Activated CD8-positive, alpha-beta T cell treated with anti-CD3 and anti-CD28 coated beads, Interleukin-2, amount 10 ng/mL, durations not matched to agents 7 days and 5 days (primary cell): ENCODE measurements around the gene ZC3H6. TPM values are rescaled to one million over a fixed set of nuclear protein-coding genes. Genes with fewer than 3 reads are reported as not detected.

Experiments used
- ATAC-seq: fragments of 150-1000 bp; cut with Tn5 transposase; one replicate; pipeline ENCODE4 v1.10.0; 2021; ENCODE audit warnings: moderate library complexity
- CTCF ChIA-PET: fragments of 350-600 bp; sonication (Branson Sonifier 250); formaldehyde crosslinking; loops from one replicate; lab custom pipeline; 2021; ENCODE audit warnings: antibody characterized with exemption; lab: Charles Lee
- POLR2A ChIA-PET: fragments of 350-600 bp; sonication (Branson Sonifier 250); formaldehyde crosslinking; loops from one replicate; lab custom pipeline; 2021; ENCODE audit warnings: antibody characterized with exemption; lab: Charles Lee
- DNase-seq: peaks from one replicate; pipeline ENCODE4 v3.0.0-alpha.2; 2020
- H3K27ac Mint-ChIP-seq: one replicate; pipeline ENCODE4 v1.8.0; 2021; ENCODE audit warnings: mild to moderate bottlenecking, mixed read lengths
- H3K27me3 Mint-ChIP-seq: one replicate; pipeline ENCODE4 v1.8.0; 2021; ENCODE audit warnings: low read depth, mixed read lengths
- H3K36me3 Mint-ChIP-seq: one replicate; pipeline ENCODE4 v1.8.0; 2021; ENCODE audit warnings: low read depth, mixed read lengths
- H3K4me1 Mint-ChIP-seq: one replicate; pipeline ENCODE4 v1.8.0; 2021; ENCODE audit warnings: low read depth, mixed read lengths
- H3K4me3 Mint-ChIP-seq: one replicate; pipeline ENCODE4 v1.8.0; 2021; ENCODE audit warnings: mild to moderate bottlenecking, mixed read lengths
- H3K9me3 Mint-ChIP-seq: one replicate; pipeline ENCODE4 v1.8.0; 2022; ENCODE audit warnings: mixed read lengths; ENCODE audit not compliant: insufficient read depth
- total RNA-seq, 2 experiments: library from RNA; stranded (reverse); gene quantifications; one replicate each; pipeline ENCODE4 v1.2.3, GENCODE V29; 2021

Gene ZC3H6
- total RNA-seq, 2 experiments from 2014 or later, result 8.4 to 9.0 TPM

DNA sequence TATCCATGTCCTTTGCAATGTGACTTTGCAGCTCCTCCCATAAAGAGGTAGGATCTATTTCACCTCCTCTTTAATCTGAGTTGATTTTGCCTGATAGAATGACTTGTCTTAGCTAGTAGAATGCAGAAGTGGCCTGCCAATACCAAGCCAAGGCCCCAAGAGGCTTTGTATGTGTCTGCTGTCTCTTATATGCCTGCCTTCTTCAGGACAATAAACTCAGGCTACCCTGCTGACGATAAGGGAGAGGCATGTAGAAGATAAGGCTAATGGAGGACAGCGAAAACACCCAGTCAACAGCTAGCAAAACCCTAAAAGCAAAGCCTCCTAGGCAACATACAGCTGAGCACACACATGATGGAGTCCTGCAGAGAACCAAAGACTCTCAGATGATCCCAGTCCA lies 18.7 kb upstream of the ZC3H6 start:
- Mint-ChIP-seq H3K27ac (no peak overlapping the region), H3K9me3 (no peaks in the 10 kb centered on the region), H3K4me3 (no peak overlapping the region), H3K27me3 (no peaks in the 10 kb centered on the region), H3K4me1 (peaks cover 30% of the 10 kb centered on the region), H3K36me3 (peaks cover 10% of the 10 kb centered on the region)
- DNase-seq (no peak), ATAC-seq (no peak)
- ChIA-PET POLR2A (no interaction called here), CTCF (interaction anchor here (4.4 kb wide), 1 partner anchor 135 kb away, joined by 29 read pairs; no protein-coding TSS in a partner anchor)

DNA sequence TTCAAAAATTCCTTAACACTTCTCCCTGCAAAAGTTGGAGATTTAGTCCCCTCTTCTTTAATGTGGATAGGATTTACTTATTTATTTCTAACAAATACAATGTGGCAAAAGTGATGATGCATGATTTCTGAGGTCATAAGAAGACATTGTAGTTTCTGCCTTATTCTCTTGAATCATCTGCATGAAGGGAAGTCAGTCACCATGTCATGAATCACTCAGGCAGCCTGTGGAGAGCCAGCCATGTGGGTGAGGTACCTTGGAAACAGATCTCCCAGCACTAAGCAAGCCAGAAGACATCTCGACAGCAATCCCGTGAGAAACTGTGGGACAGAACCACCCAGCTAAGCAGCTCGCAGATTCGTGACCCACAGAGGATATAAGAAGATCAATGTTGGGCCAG lies 17.8 kb upstream of the ZC3H6 start:
- Mint-ChIP-seq H3K27ac (no peak overlapping the region), H3K4me1 (peaks cover 30% of the 10 kb centered on the region), H3K36me3 (peaks cover 10% of the 10 kb centered on the region), H3K27me3 (no peaks in the 10 kb centered on the region), H3K4me3 (no peak overlapping the region), H3K9me3 (peaks cover 1% of the 10 kb centered on the region)
- ATAC-seq (no peak), DNase-seq (no peak)
- ChIA-PET POLR2A (no interaction called here), CTCF (interaction anchor here (0.9 kb wide), 1 partner anchor 136 kb away, joined by 3 read pairs; no protein-coding TSS in a partner anchor)

DNA sequence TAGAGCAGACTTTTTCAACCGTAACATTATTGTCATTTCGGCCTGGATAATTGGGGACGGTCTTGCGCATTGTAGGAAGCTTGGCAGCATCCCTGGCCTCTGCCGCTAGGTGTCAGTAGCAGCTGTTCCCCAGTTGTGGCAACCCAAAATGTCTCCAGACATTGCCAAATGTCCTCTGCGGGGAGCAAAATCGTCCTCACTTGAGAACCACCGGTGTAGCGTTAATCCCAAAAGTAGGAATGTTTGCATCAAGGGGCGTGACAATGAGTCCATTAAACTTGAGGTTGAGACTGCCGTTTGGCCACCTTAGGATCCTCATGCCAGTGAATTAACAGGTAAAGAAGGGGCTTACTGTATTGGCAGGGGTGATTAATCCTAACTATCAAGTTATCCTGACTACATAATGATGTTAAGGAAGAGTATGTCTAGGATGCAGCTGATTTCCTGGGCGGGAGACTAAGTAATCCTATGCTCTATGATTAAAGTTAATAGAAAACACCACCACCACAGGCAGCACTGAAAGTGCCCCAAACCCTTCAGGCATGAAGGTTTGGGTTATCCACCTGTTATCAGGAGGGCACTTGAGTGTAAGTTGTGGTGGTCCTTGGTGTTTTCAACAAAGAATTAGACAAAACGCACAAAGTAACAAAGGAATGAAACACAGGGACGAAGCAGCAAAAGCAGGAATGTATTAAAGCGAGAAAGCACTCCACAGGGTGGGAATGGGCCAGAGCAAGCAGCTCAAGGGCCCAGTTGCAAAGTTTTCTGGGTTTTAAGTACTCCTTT lies 15.7 kb upstream of the ZC3H6 start:
- POLR2A ChIA-PET, result no interaction called here
- H3K36me3 Mint-ChIP-seq, result no peaks in the 10 kb centered on the region
- CTCF ChIA-PET, result interaction anchor here (0.6 to 3.0 kb wide), 22 partner anchors 9 to 324 kb away, joined by 3 to 30 read pairs (median 4); partner anchors contain the start of genes CHCHD5 and RGPD8

DNA sequence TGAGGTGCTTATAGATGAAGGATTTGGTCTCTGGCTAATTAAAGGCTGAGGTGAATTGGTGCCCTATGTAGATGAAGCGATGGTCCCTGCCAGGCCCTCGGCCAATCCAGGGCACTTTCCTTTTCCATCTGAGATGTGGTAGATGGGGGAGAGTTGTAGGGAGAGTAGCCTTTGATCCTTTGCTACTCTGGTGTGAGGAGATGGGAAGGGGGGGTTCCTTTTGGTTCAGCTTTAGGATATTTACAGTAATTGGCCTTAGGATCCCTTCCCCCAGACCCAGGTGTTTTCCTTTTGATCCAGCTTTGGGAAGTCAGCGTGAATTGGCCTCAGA lies 15.1 kb upstream of the ZC3H6 start:
- peaks cover 2% of the 10 kb centered on the region for H3K27me3 Mint-ChIP-seq
- H3K9me3 Mint-ChIP-seq, result peaks cover 5% of the 10 kb centered on the region
- DNase-seq, result no peak
- H3K27ac Mint-ChIP-seq, result no peak overlapping the region
- ATAC-seq, result no peak
- POLR2A ChIA-PET, result no interaction called here
- H3K36me3 Mint-ChIP-seq, result no peaks in the 10 kb centered on the region
- CTCF ChIA-PET, result interaction anchor here (1.0 to 3.0 kb wide), 14 partner anchors 9 to 323 kb away, joined by 3 to 30 read pairs (median 6); partner anchors contain the start of genes CHCHD5 and RGPD8
- peaks cover 17% of the 10 kb centered on the region for H3K4me1 Mint-ChIP-seq
- no peak overlapping the region for H3K4me3 Mint-ChIP-seq

More for the DNA sequence above, 15.7 kb upstream of the ZC3H6 start:
- Mint-ChIP-seq H3K4me1 (peaks cover 17% of the 10 kb centered on the region), H3K27ac (peak overlapping the region; percentile 60), H3K4me3 (peak overlapping the region; percentile 53), H3K27me3 (peaks cover 2% of the 10 kb centered on the region), H3K9me3 (peaks cover 5% of the 10 kb centered on the region)
- DNase-seq, result peak; percentile 91
- ATAC-seq, result peak; percentile 42

DNA sequence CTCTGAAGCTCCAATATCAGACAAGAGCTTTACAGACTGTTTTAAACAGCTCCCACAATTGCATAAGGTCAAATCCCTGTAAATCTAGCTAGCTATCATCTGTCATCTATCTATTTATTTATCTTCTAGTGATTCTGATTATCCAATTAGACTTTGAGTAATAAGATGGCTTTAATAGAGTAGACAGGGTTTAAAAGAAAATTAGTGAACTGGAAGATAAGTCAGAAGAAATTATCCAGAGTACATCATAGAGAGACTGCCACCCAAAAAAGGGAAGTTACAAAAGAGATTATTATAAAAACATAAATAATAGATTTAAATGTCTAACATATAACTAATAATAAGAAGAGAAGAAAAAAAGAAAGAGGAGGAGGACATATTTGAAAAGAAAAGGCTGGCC lies 12.5 kb upstream of the ZC3H6 start:
- Mint-ChIP-seq H3K4me3 (no peak overlapping the region), H3K36me3 (no peaks in the 10 kb centered on the region), H3K27me3 (peaks cover 4% of the 10 kb centered on the region), H3K4me1 (peaks cover 11% of the 10 kb centered on the region), H3K9me3 (peaks cover 5% of the 10 kb centered on the region), H3K27ac (no peak overlapping the region)
- POLR2A ChIA-PET, result no interaction called here
- CTCF ChIA-PET, result interaction anchor here (1.2 kb wide), 1 partner anchor 15 kb away, joined by 4 read pairs; no protein-coding TSS in a partner anchor
- DNase-seq (no peak), ATAC-seq (no peak)

DNA sequence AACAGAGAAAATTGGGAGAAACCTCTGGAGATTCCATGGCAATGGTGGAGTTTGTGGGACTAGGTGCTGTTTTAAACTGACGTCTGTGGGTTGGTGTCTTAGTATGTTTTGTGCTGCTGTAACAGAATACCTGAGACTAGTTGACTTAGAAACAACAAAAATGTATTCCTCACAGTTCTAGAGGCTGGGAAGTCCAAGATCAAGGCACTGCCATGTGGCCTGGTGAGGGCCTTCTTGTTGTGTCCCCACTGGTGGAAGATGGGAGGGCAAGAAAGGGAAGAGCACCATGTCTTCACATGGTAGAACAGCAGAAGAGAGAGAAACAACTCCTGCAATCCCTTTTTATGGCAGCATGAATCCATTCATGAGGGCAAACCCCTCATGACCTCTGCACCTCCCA lies 6.8 kb upstream of the ZC3H6 start:
- peaks cover 3% of the 10 kb centered on the region for H3K27me3 Mint-ChIP-seq
- no peak overlapping the region for H3K27ac Mint-ChIP-seq
- peaks cover 3% of the 10 kb centered on the region for H3K9me3 Mint-ChIP-seq
- H3K4me1 Mint-ChIP-seq, result peaks cover 2% of the 10 kb centered on the region
- ChIA-PET CTCF (interaction anchor here (1.4 kb wide), 1 partner anchor 8 kb away, joined by 3 read pairs; no protein-coding TSS in a partner anchor), POLR2A (no interaction called here)
- no peak for ATAC-seq
- DNase-seq, result no peak
- peaks cover 5% of the 10 kb centered on the region for H3K36me3 Mint-ChIP-seq
- H3K4me3 Mint-ChIP-seq, result no peak overlapping the region

DNA sequence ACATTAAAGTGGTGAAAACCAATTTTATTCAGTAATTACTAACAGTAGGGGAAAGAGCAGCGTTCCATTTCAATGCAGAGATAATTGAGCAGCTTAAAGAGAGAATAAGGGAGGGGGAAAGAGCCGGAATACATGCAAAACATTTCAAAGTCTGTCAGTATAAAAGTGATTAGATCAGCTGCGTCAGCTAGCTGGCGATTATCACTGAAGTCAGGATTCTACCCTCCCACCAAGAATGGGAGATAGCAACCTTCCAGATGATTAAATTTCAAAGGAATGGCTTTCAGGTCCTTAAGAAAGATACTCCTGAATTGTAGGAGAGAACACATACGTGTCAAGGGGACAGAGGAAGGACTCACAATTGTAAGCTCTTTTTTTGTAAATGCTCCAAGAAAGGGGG lies 2.7 kb upstream of the ZC3H6 start:
- ChIA-PET POLR2A (no interaction called here), CTCF (interaction anchor here (1.1 to 2.9 kb wide), 2 partner anchors 13 to 18 kb away, joined by 3 to 21 read pairs; partner anchors contain the start of gene ZC3H8)
- DNase-seq, result no peak
- H3K27ac Mint-ChIP-seq, result no peak overlapping the region
- H3K36me3 Mint-ChIP-seq, result peaks cover 7% of the 10 kb centered on the region
- H3K9me3 Mint-ChIP-seq, result peaks cover 3% of the 10 kb centered on the region
- peaks cover 12% of the 10 kb centered on the region for H3K4me1 Mint-ChIP-seq
- no peaks in the 10 kb centered on the region for H3K27me3 Mint-ChIP-seq
- H3K4me3 Mint-ChIP-seq, result no peak overlapping the region
- ATAC-seq, result no peak

DNA sequence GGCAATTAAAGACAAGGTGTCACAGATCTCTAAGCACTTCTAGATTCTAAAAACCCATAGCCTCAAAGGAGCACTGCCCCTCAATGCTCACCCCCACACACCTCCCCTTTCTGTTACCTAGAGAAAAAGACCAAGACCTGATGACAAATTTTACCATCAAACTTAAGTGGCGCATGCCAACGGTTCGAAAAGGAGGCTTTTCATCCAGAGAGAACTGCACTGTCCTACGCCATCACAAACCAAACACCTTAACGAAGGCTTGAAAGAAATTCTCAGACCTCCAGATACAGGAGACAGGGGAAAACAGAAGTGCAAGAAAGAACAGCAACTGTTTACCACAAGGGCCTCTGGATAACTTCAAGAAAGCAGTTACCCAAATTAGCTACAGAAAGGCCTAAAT lies 2.0 kb upstream of the ZC3H6 start:
- CTCF ChIA-PET, result interaction anchor here (2.9 kb wide), 1 partner anchor 14 kb away, joined by 21 read pairs; no protein-coding TSS in a partner anchor
- Mint-ChIP-seq H3K27ac (no peak overlapping the region), H3K4me3 (no peak overlapping the region), H3K27me3 (no peaks in the 10 kb centered on the region), H3K4me1 (peaks cover 15% of the 10 kb centered on the region), H3K36me3 (peaks cover 7% of the 10 kb centered on the region), H3K9me3 (peaks cover 3% of the 10 kb centered on the region)
- no peak for ATAC-seq
- DNase-seq, result no peak
- POLR2A ChIA-PET, result interaction anchor here (1.0 kb wide), 1 partner anchor 18 kb away, joined by 4 read pairs; the partner anchor contains the start of gene ZC3H8

DNA sequence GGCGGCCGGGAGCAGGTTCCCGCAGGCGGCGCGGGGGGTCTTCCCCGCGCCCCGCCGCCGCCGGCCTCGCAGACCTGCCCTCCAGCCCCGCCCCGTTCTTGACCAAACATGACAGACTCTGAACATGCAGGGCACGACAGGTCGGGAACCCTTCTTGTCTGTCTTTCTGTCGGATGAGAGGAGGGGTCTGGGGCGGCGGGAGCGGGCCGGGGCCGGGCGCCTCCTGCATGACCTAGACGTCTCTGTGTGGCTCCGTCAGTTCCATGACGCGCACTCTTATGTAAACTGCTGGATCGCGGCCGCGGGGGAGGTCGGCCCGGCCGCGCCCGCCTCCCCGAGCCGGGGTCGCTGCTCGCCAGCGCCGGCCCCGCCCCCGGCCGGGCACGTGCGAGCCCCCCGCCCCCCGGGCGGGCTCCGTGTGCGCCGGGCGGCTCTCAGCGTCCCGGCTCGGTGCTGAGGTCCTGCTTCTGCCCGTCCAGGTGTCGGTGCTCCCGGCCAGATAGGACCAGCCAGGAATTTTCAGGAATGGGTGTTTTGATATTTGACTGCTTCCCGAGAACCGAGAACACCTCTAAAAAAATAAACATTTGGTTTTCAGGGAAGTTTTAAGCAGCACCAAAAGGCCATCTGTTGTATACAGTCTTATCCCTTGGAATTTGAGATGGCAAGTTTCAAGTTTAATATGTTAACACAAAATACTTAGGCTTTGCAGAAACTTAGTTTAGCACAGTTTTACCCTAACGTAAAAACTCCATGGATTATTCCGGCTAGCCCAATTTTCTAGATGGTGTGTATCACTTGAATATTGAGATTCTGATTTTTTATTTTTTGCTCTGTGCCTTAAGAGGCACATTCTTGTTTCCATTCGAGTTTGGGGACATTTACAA lies 733 bp downstream of the ZC3H6 start:
- POLR2A ChIA-PET, result no interaction called here

DNA sequence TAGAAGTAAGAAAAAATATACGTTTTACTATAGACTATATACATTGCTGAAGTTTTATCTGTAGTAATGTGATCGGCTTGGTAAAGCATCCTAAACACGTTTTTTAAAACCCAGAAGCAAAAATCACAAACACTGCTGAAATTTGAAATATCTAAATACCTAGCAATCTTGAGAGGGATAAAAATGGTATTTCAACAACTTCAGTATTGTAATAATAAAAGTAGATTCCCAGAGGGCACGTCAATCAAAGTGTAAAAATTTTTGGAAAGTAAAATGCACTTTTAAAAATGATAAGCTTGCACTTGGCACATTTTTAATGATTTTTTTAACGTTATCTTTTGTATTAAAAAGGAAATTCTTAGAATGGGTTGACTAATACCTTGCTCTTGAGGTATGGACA lies 1.6 kb downstream of the ZC3H6 start:
- Mint-ChIP-seq H3K27ac (no peak overlapping the region), H3K27me3 (no peaks in the 10 kb centered on the region), H3K4me1 (peaks cover 15% of the 10 kb centered on the region), H3K36me3 (peaks cover 2% of the 10 kb centered on the region), H3K9me3 (no peaks in the 10 kb centered on the region), H3K4me3 (peak overlapping the region; percentile 94)
- DNase-seq (no peak), ATAC-seq (no peak)
- CTCF ChIA-PET, result interaction anchor here (0.6 to 2.0 kb wide), 6 partner anchors 17 to 227 kb away, joined by 3 to 10 read pairs (median 3); partner anchors contain the start of gene ZC3H8
- POLR2A ChIA-PET, result interaction anchor here (0.7 to 1.5 kb wide), 2 partner anchors 222 to 1080 kb away, joined by 3 to 5 read pairs; partner anchors contain the start of gene TMEM87B

More for the DNA sequence above, 733 bp downstream of the ZC3H6 start:
- ATAC-seq (peak; percentile 64), DNase-seq (peak; percentile 83)
- CTCF ChIA-PET, result interaction anchor here (2.0 kb wide), 1 partner anchor 155 kb away, joined by 7 read pairs; no protein-coding TSS in a partner anchor
- Mint-ChIP-seq H3K4me3 (peak overlapping the region; percentile 94), H3K36me3 (peaks cover 2% of the 10 kb centered on the region), H3K27me3 (no peaks in the 10 kb centered on the region), H3K9me3 (no peaks in the 10 kb centered on the region), H3K27ac (peak overlapping the region; percentile 99), H3K4me1 (peaks cover 15% of the 10 kb centered on the region)

DNA sequence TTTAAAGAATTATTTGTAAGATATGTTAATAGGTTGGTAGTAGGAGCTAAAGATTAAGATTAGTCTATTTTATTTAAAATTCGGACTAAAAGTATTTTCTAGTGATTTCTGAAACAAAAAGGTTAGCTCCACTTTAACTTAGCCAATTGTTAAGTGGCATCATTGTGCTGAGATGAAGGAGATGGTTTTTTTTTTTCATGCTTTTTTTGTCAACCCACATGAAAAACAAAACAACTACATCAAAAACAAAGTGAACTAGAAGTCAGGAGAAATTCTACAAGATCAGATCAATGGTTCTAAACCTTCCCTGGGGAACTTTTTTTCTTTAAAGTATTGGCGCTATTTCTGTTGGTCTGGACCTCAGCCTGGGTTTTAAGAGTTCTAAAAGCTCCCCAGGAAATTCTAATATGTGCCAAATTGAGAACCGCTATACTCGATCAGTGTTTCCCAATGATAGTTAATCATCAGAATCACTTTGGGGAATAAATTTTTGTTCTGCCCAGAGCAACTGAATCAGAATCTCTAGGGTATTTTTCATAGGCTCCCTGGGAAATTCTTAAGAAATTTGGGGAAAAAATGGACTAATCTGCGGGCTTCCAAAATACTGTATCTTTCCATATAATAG lies 2.3 kb downstream of the ZC3H6 start:
- DNase-seq, result no peak
- ChIA-PET CTCF (interaction anchor here (0.8 to 2.0 kb wide), 4 partner anchors 15 to 156 kb away, joined by 3 to 10 read pairs (median 6); partner anchors contain the start of gene ZC3H8), POLR2A (interaction anchor here (0.7 to 1.5 kb wide), 3 partner anchors 23 to 1080 kb away, joined by 3 to 5 read pairs (median 3); partner anchors contain the start of genes TMEM87B and ZC3H8)
- H3K27me3 Mint-ChIP-seq, result no peaks in the 10 kb centered on the region
- H3K4me1 Mint-ChIP-seq, result peaks cover 15% of the 10 kb centered on the region
- no peak overlapping the region for H3K27ac Mint-ChIP-seq
- ATAC-seq, result no peak
- H3K9me3 Mint-ChIP-seq, result no peaks in the 10 kb centered on the region
- H3K36me3 Mint-ChIP-seq, result peaks cover 2% of the 10 kb centered on the region
- H3K4me3 Mint-ChIP-seq, result no peak overlapping the region
